Renal cortex interstitium (tissue), 15 donors: ENCODE measurements around the gene SAMD4A. TPM values are rescaled to one million over a fixed set of nuclear protein-coding genes. Genes with fewer than 3 reads are reported as not detected.

Experiments used
- DNase-seq, 11 donors: peaks; one replicate each; pipeline ENCODE4 v3.0.0-alpha.2; 2013; ENCODE audit warnings: low read depth in 9 of 11, low spot score in 4 of 11; ENCODE audit errors: extremely low read depth in 1 of 11
- long read RNA-seq, 16 experiments: transcript quantifications; one replicate each; lab custom pipeline, GENCODE V29; 2026
- polyA plus RNA-seq, 3 donors: library from polyadenylated mRNA; unstranded; fragments of 120-200 nt; gene quantifications; one replicate each; pipeline ENCODE4 v1.2.1, GENCODE V29; 2013; ENCODE audit not compliant: insufficient read length in 3 of 3

Gene SAMD4A
- 10 to 100 TPM in 2 of 3 donors, 1 to 10 TPM in 1; 8.6 to 14.4 (median 10.1) TPM for polyA plus RNA-seq
- long read RNA-seq, donor 1 = 0 reads
- long read RNA-seq, donor 2 = 0 reads
- long read RNA-seq, donor 3, partial matches to known transcripts = 0 of 1 reads
- long read RNA-seq, donor 3, other reads (novel, unspliced or antisense) = 0 of 1 reads
- long read RNA-seq, donor 4 = 0 reads
- long read RNA-seq, donor 5 = 0 reads
- long read RNA-seq, donor 6, partial matches to known transcripts = 10 of 10 reads
- long read RNA-seq, donor 6, other reads (novel, unspliced or antisense) = 0 of 10 reads
- long read RNA-seq, donor 7 = 0 reads
- long read RNA-seq, donor 8 = 0 reads
- long read RNA-seq, donor 9, partial matches to known transcripts = 0 of 1 reads
- long read RNA-seq, donor 9, other reads (novel, unspliced or antisense) = 0 of 1 reads
- long read RNA-seq, donor 10 = 0 reads
- long read RNA-seq, donor 11, partial matches to known transcripts = 0 of 1 reads
- long read RNA-seq, donor 11, other reads (novel, unspliced or antisense) = 0 of 1 reads
- long read RNA-seq, donor 12 = 0 reads
- long read RNA-seq, donor 13 = 0 reads
- long read RNA-seq, donor 14 = 0 reads
- long read RNA-seq, donor 15 = 0 reads
- long read RNA-seq, donor 16, partial matches to known transcripts = 0 of 1 reads
- long read RNA-seq, donor 16, other reads (novel, unspliced or antisense) = 0 of 1 reads

DNA sequence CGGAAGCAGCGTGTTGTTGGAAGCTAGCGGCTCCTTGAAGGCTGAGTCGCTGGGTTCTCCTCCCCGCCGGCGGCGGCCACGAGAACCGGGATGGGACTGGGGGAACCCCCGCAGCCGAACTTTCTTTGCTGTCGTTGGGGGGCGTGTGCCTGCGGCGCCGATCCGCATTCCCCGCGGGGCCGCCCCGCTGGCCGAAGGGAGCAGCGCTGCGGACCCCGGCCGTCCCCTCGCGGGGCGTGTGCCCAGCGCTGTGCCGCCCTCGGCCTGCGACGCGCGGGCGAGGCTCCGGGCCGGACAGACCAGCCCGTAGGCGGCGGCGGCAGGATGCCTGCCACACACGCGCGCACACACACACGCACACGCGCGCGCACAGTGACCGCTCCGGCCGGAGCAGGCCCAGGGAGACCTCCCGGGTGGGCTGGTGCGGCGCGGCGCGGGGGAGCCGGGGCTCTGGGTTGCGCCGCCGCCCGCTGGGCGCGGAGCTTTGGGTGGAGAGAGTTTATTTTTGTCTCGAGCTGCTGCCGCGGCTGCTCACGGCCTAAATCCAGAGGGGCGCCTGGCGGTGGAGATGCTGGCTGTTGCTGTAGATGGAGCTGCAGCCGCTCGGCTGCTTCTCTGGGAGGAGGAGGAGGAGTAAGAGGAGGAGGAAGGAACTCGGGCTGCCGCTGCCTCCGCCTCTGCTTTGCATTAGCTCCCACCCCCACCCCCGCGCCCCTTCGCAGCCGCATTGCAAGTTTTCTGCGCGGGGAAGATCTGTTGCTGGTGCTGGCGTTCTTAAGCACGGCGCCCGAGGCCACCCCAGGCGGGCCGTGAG, at the start of gene SAMD4A:
Gene SAMD4A (plus strand): TSS at position 719 of the 814 bp plus-strand sequence. CDS start 789 bp downstream, outside the sequence.
- DNase-seq = peak in 10 of 11 donors; percentile 50 to 77 (median 68)

GRCh38 chr14:54524410-54524809, 42.5 kb upstream of the SAMD4A start:
- DNase-seq = no peak

DNA sequence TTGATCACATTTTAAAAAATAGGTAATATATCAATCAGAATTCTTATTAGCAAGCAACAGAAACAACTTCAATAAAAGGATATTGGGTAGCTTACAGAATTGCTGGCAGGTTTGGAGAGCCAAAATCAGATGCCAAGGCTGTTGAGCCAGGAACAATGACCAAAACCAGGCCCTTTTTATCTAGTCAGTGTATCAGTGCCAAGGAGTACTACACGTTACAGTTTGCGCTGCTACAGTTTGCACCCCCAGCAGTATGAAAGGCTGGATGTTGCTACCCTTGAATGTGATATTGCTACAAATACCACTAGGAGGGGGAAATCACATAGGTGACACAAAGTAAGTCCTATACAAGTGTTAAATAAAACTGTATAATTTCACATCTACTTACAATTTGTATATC, 38.0 kb upstream of the SAMD4A start:
- no peak for DNase-seq

DNA sequence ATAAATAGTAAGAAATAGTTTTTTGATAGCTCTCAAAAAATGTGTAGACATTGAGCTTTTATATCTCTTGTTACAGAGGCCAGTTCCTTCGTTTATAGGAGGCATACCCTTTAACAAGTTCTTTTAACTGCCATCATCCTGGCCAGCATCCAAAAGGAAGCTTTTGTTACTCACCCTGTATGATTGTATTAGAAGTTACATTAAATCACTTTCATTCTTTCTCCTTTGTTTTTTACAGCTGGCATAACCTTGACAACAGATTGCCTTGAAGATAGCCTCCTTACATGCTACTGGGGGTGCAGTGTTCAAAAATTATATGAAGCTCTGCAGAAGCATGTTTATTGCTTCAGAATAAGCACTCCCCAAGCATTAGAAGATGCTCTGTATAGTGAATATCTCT, 37.1 kb upstream of the SAMD4A start:
- DNase-seq = no peak

GRCh38 chr14:54532111-54533012, 34.6 kb upstream of the SAMD4A start:
- DNase-seq = no peak

GRCh38 chr14:54533100-54533499, 33.8 kb upstream of the SAMD4A start:
- DNase-seq = no peak

- no peak for DNase-seq
These were observed 31.8 kb upstream of the SAMD4A start for GRCh38 chr14:54535126-54535525.

DNA sequence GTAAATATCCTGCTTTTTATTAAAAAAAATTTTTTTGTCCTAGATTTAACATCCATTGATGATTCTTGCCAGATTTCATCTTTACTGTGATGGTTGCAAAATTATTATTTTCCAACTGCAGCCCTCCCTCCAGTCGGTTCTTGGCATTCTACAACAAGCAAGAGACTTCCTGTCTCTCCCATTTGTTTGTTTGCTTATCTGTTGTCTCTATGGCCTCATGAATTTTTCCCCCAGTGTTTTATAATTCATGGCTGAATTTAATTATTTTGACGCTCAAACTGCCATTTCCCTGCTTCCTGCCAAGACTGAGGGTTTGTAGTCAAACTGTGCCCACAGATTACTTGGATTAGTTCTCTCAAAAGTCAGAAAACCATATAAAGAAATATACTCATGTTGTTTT, 31.3 kb upstream of the SAMD4A start:
- DNase-seq = peak in 1 of 11 donors; percentile 6

GRCh38 chr14:54537651-54538050, 29.3 kb upstream of the SAMD4A start:
- no peak for DNase-seq

DNA sequence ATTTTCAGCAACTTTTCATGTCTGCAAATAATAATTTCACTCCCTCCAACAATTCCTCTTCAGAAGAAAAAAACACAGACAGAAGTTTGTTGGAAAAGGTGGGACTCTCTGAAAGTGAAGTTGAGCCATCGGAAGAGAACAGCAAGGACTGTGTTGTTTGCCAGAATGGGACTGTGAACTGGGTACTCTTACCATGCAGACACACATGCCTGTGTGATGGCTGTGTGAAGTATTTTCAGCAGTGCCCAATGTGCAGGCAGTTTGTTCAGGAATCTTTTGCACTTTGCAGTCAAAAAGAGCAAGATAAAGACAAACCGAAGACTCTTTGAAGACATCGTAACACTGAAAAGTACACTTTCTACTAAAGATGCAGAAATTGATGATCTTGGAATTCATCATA, 28.9 kb upstream of the SAMD4A start:
- no peak for DNase-seq

DNA sequence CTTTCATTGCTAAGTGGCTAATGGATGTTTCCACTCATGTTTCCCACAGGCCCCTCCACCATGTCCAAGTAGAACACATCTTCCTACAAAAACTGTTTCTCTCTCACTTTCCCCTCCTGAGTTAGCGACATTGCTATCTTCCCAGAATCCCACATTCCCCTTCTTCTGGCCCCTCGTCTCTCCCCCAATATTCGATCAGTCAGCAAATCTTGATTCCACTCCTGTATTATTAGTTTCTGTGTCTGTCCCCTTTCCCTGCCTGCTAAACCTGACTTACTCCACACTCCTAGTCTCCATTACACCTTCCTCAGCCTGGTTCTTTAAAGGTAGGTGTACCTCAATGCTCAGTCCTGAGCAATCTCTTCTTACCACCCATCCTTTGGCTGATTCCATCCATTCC, 19.3 kb upstream of the SAMD4A start:
- DNase-seq = no peak

GRCh38 chr14:54548491-54548890, 18.4 kb upstream of the SAMD4A start:
- DNase-seq = no peak

DNA sequence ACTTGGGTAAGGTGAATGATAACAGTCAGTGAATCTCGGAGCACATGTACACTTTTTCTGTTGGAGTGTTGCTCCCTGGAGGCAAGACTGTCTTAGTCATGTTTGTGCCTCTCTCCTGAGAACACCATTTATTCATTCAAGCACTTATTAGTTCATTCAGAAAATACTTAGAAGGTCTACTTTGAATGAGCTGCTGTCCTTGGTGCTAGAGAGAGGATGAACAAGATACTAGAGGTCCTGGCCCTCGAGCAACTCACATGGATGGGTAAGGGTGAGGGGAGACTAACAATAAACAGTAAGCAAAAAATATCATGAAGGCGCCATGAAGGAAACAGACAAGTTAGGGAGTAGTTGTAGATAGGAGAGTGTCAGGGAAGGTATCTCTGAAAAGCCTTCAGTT, 17.1 kb upstream of the SAMD4A start:
- no peak for DNase-seq

- DNase-seq = no peak
These were observed 16.4 kb upstream of the SAMD4A start for GRCh38 chr14:54550514-54550913.

- DNase-seq = no peak
These were observed 12.5 kb upstream of the SAMD4A start for GRCh38 chr14:54554401-54554800.

- DNase-seq = no peak
These were observed 11.3 kb upstream of the SAMD4A start for GRCh38 chr14:54555651-54556050.

DNA sequence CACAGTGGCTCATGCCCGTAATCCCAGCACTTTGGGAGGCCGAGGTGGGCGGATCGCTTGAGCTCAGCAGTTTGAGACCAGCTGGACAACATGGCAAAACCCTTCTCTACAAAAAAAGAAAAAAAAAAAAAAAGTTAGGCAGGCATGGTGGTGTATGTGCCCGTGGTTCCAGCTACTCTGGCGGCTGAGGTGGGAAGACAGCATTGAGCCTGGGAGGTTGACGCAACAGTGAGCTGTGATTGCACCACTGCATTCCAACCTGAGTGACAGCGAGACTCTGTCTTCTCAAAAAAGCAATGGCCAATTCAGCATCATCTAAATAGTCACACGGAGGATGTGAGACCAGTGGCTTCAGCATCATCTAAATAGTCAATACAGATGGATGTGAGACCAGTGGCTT, 10.4 kb upstream of the SAMD4A start:
- no peak for DNase-seq

- DNase-seq = no peak
These were observed 4.6 kb upstream of the SAMD4A start for GRCh38 chr14:54562334-54562733.
